Dermis blood vessel endothelial cell (primary cell): ENCODE data around the gene ZSCAN21. TPM values are rescaled to one million over a fixed set of nuclear protein-coding genes. Genes with fewer than 3 reads are reported as not detected.
A peak's percentile ranks its signal among the peaks of the same experiment; 100 is the strongest.

Experiments
- DNase-seq: peaks from one replicate; pipeline ENCODE4 v3.0.0; 2010
- total RNA-seq: library from RNA; depleted of rRNA; stranded (reverse); fragments of >200 nt; gene quantifications from 2 replicates; pipeline ENCODE4 v1.2.3, GENCODE V29; 2014

ZSCAN21 gene
- total RNA-seq, 1 donor from 2014 or later: 11.2 TPM

GRCh38 chr7:100101016-100101862 is 51.7 kb downstream of the ZSCAN21 start, which contains the start of the genes AP4M1 and MCM7:
TSS of gene AP4M1 (plus strand) at chr7:100101643. CDS start at chr7:100101715, 72 bp downstream.
TSS of gene MCM7 (minus strand) at chr7:100101397. CDS start at chr7:100101294, 103 bp downstream.
- peak; percentile 99 for DNase-seq

DNA sequence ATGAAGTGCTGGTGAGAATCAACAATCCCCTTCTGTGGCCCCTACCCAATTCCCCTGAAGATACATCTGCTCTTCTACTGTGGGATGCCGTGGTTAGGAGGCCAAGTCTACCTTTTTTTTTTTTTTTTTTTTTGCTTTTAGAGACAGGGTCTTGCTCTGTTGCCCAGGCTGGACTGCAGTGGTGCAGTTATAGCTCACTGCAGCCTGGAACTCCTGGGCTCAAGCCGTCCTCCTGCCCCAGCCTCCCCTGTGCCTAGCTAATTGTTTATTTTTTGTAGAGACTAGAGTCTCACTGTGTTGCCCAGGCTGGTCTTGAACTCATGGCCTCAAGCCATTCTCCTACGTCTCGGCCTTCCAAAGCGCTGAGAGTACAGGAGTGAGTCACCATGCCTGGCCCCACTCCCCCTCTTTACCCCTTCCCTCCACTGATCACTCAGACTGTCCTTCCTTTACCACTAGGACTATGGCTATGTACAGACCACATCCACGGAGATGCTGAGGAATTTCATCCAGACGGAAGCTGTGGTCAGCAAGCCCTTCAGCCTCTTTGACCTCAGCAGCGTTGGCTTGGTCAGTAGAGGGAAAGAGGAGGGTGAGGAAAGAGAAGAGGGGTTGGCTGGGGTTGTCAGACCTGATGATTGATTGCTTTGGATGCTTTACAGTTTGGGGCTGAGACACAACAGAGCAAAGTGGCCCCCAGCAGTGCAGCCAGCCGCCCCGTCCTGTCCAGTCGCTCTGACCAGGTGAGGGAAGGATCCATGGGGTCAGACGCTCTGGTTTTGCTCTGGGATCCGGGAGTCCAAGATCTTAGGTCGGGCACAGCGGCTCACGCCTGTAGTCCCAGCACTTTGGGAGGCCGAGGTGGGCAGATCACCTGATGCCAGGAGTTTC is 53.6 kb downstream of the ZSCAN21 start:
- peak; percentile 30 for DNase-seq

GRCh38 chr7:100105534-100105933 is 56.0 kb downstream of the ZSCAN21 start:
- no peak for DNase-seq

GRCh38 chr7:100106633-100107032 is 57.1 kb downstream of the ZSCAN21 start:
- DNase-seq: no peak

DNA sequence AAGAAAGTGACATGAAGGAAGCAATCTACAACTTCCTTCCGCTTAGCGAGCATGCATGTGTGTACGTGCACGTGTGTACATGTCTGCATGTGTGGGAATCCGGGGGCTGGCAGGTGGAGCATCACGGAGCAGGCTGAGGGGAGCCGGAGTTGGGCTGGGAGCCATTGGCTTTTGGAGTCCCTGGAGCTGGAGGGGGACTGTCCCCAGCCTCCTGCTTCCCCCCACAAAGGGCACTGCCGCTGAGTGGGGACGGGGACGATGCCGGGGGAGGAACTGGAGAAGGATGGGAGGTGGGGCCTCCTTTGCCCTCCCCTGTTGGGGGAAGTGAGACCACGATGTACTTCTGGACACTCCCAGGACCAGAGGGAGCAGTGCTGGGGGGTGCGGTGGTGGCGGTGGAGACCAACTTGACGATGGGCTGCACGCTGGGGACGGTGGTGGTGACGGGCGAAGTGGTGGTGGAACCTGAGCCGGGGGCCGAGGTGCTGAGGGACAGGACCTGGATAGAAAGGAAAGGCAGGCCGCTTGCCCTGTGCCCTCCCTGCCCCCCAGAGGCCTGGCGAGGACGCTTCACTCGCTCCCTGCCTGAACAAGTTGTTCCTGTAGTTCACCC is 57.7 kb downstream of the ZSCAN21 start:
- DNase-seq: no peak

DNA sequence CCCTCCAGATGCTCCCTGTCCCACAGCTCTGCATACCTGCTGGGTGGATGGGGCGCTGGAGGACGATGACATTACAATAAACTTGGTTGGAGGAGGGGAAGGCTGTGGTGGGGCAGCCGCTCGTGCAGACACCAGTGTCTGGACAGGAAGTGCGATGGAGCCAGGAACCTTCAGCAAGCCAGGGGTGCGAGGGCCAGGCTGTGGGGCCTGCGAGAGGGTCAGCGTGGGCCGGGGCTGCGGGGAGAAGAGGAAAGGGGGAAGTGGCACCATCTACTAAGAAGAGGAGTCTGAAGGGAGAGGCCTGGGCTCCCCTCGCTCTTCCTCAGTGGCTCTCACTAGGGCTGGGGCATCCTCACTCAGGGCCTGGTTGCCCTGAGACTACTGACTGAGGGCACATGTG is 58.3 kb downstream of the ZSCAN21 start:
- no peak for DNase-seq

DNA sequence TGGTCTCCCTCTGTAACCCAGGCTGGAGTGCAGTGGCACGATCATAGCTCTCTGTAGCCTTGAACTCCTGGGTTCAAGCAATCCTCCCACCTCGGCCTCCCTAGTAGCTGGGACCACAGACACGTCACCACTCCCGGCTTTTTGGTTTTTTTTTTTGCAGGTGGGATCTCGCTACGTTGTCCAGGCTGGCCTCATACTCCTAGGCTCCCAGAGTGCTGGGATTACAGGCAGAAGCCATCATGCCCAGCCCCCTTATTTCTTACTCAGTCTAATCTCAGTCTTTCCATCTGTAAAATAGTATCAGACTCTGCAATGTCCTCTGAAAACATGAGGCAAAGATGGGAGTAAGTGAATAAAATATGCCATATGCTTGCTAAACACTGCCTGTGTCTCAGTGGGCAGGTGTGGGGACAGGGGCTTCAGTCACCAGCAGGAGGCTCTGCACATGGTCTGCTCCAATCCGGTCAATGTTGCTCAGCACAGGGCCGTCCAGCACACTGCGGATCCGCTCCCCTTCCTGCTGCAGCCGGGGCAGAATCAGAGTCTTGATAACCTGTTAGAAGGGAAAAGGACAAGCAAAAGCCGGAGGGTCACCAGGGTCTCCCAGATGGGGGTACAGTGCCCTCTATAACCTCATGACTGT is 60.1 kb downstream of the ZSCAN21 start:
- DNase-seq: peak; percentile 28

DNA sequence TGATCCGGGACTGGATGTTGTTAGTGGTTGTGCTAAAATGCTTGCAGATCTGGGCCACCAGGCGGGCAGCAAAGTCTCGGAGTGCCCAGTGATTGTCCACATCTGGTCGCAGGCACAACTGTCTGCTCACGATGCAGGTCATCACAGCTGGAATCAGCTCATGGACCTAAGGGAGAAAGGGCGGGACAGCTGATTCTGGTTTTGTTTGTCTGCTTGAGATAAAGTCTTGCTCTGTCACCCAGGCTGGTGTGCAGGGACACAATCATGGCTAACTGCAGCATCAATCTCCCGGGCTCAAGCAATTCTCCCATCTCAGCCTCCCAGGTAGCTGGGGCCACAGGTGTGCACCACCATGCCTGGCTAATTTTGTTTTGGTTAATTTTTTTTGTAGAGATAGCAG is 61.6 kb downstream of the ZSCAN21 start:
- no peak for DNase-seq

GRCh38 chr7:100111914-100112313 is 62.3 kb downstream of the ZSCAN21 start:
- no peak for DNase-seq

Other genes starting within 250 kb of the ZSCAN21 start
- gene CYP3A43, start 221.8 kb upstream of the ZSCAN21 start, total RNA-seq: not detected in 2 replicates
- 0.34 TPM in 1 of 2 replicates, not detected in the other for gene OR2AE1, start 172.7 kb upstream of the ZSCAN21 start, total RNA-seq
- gene TRIM4, start 130.2 kb upstream of the ZSCAN21 start, total RNA-seq: 29.6 and 30.9 TPM in 2 replicates
- 0.42 and 0.51 TPM in 2 replicates for gene GJC3, start 120.2 kb upstream of the ZSCAN21 start, total RNA-seq
- gene AZGP1, start 73.7 kb upstream of the ZSCAN21 start, total RNA-seq: not detected in 2 replicates
- 42.6 and 50.9 TPM in 2 replicates for gene ZKSCAN1, start 34.2 kb upstream of the ZSCAN21 start, total RNA-seq
- gene ZNF3, start 31.9 kb downstream of the ZSCAN21 start, total RNA-seq: 34.8 and 37.1 TPM in 2 replicates
- gene COPS6, start 39.2 kb downstream of the ZSCAN21 start, total RNA-seq: 59.1 and 99.7 TPM in 2 replicates
- gene MCM7, start 51.6 kb downstream of the ZSCAN21 start, total RNA-seq: 63.3 and 138 TPM in 2 replicates
- gene AP4M1, start 51.9 kb downstream of the ZSCAN21 start, total RNA-seq: 16.8 and 24.3 TPM in 2 replicates
- gene TAF6, start 69.6 kb downstream of the ZSCAN21 start, total RNA-seq: 37.1 and 78.6 TPM in 2 replicates
- 31.2 and 39.5 TPM in 2 replicates for gene CNPY4, start 69.9 kb downstream of the ZSCAN21 start, total RNA-seq
- gene MBLAC1, start 77.2 kb downstream of the ZSCAN21 start, total RNA-seq: 2.4 and 3.7 TPM in 2 replicates
- 55.1 and 133 TPM in 2 replicates for gene LAMTOR4, start 99.1 kb downstream of the ZSCAN21 start, total RNA-seq
- 4.1 and 4.7 TPM in 2 replicates for gene TRAPPC14, start 108.9 kb downstream of the ZSCAN21 start, total RNA-seq
- 0.17 and 0.88 TPM in 2 replicates for gene GAL3ST4, start 118.8 kb downstream of the ZSCAN21 start, total RNA-seq
- 2.8 and 4.4 TPM in 2 replicates for gene GPC2, start 127.6 kb downstream of the ZSCAN21 start, total RNA-seq
- gene STAG3, start 128.1 kb downstream of the ZSCAN21 start, total RNA-seq: 0.17 and 0.23 TPM in 2 replicates
- not detected in 2 replicates for gene PVRIG, start 170.2 kb downstream of the ZSCAN21 start, total RNA-seq